Tibial artery (tissue), 4 donors: Measurements from ENCODE around the gene ARHGAP24.

Experiments used
- DNase-seq, 2 donors: peaks; one replicate each; pipeline ENCODE4 v3.0.0-alpha.2; 2019
- H3K27ac ChIP-seq, 2 donors: fragments of 200-600 bp; sonication (generic) in 1 of 2; 1 replicate in 1 of 2; 2 replicates in 1 of 2; pipeline ENCODE4 v1.5.1; 2018 to 2019; ENCODE audit warnings: mild to moderate bottlenecking in 1 of 2
- H3K27me3 ChIP-seq, 2 donors: fragments of 200-600 bp; sonication (generic) in 1 of 2; one replicate each; pipeline versions ENCODE4 v1.5.1 to v1.6.0; 2016 to 2019
- H3K36me3 ChIP-seq, 3 donors: fragments of 200-600 bp; sonication (generic) in 2 of 3; one replicate each; pipeline ENCODE4 v1.5.1; 2016 to 2019; ENCODE audit warnings: mild to moderate bottlenecking in 2 of 3
- H3K4me1 ChIP-seq, 4 donors: fragments of 200-600 bp; sonication (generic) in 2 of 4; 1 replicate in 3 of 4; 2 replicates in 1 of 4; pipeline ENCODE4 v1.5.1; 2016 to 2019
- H3K4me3 ChIP-seq, 2 donors: fragments of 200-600 bp; sonication (generic) in 1 of 2; 1 replicate in 1 of 2; 2 replicates in 1 of 2; pipeline ENCODE4 v1.5.1; 2018 to 2019; ENCODE audit warnings: mild to moderate bottlenecking in 2 of 2
- H3K9me3 ChIP-seq, 3 donors: fragments of 200-600 bp; sonication (generic) in 1 of 3; one replicate each; pipeline ENCODE4 v1.5.1; 2016 to 2019
- intact Hi-C: fragments of 100-400 bp; cut with DNase I; formaldehyde crosslinking; loops from one replicate; pipeline ENCODE4 v1.15.0; 2023; ENCODE audit warnings: low total_unique reads
- TF ChIP-seq, protein P1 (sequence below), 2 experiments: fragments of 200-600 bp in 1 of 2; fragments of 450-650 bp in 1 of 2; IDR thresholded peaks; one replicate each; pipeline ENCODE4 v1.5.1; 2017 to 2019; ENCODE audit warnings: antibody characterized with exemption in 2 of 2, mild to moderate bottlenecking in 1 of 2, moderate library complexity in 1 of 2

The ARHGAP24 gene

DNA sequence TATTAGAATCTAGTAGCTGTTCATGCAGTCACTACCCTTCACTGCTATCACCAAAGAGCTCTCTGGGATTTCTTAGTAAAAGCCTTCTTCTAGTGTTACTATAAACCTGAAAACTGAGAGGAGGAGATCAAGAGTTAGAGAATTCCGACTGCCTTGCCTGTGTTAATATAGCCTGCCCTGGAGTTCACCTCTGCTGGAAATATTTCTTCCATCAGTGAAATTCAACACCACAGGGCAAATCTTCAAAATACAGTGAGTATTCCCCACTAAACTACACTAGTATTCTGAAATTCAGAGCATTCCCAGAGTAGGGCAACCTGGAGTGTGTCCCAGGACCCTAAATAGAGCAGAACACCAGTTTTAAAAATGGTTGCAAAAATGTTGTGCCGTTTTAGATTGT is 301.1 kb downstream of the ARHGAP24 start:
- DNase-seq, result no peak
- intact Hi-C loops, result no loop called here
- Histone ChIP-seq H3K4me3 (no peak overlapping the region), H3K9me3 (no peaks in the 10 kb centered on the region), H3K27me3 (no peaks in the 10 kb centered on the region), H3K36me3 (no peaks in the 10 kb centered on the region), H3K27ac (no peak overlapping the region), H3K4me1 (peaks cover 0 to 35% (median 0%) of the 10 kb centered on the region in 4 donors)
- TF ChIP-seq, protein P1, sequence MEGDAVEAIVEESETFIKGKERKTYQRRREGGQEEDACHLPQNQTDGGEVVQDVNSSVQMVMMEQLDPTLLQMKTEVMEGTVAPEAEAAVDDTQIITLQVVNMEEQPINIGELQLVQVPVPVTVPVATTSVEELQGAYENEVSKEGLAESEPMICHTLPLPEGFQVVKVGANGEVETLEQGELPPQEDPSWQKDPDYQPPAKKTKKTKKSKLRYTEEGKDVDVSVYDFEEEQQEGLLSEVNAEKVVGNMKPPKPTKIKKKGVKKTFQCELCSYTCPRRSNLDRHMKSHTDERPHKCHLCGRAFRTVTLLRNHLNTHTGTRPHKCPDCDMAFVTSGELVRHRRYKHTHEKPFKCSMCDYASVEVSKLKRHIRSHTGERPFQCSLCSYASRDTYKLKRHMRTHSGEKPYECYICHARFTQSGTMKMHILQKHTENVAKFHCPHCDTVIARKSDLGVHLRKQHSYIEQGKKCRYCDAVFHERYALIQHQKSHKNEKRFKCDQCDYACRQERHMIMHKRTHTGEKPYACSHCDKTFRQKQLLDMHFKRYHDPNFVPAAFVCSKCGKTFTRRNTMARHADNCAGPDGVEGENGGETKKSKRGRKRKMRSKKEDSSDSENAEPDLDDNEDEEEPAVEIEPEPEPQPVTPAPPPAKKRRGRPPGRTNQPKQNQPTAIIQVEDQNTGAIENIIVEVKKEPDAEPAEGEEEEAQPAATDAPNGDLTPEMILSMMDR (IDR thresholded peaks at IDR 0.05), result no peak

GRCh38 chr4:85776579-85776978 is 301.6 kb downstream of the ARHGAP24 start:
- intact Hi-C loops, result no loop called here

GRCh38 chr4:85777908-85778631 is 303.1 kb downstream of the ARHGAP24 start:
- no peak for DNase-seq
- Histone ChIP-seq H3K4me1 (peaks cover 0 to 54% (median 0%) of the 10 kb centered on the region in 4 donors), H3K4me3 (peak overlapping the region; percentile 44 to 53)

More at GRCh38 chr4:85776579-85776978, 301.6 kb downstream of the ARHGAP24 start:
- Histone ChIP-seq H3K4me1 (peaks cover 0 to 40% (median 0%) of the 10 kb centered on the region in 4 donors), H3K27ac (no peak overlapping the region), H3K4me3 (no peak overlapping the region), H3K9me3 (no peaks in the 10 kb centered on the region), H3K27me3 (no peaks in the 10 kb centered on the region), H3K36me3 (no peaks in the 10 kb centered on the region)
- TF ChIP-seq, protein P1 (IDR thresholded peaks at IDR 0.05), result no peak
- no peak for DNase-seq

GRCh38 chr4:85778632-85779131 is 303.7 kb downstream of the ARHGAP24 start:
- no peak for DNase-seq
- peak overlapping the region; percentile 44 to 53 for H3K4me3 ChIP-seq
- intact Hi-C loops, result no loop called here

More at GRCh38 chr4:85777908-85778631, 303.1 kb downstream of the ARHGAP24 start:
- TF ChIP-seq, protein P1 (IDR thresholded peaks at IDR 0.05), result no peak
- Histone ChIP-seq H3K27me3 (no peaks in the 10 kb centered on the region), H3K9me3 (no peaks in the 10 kb centered on the region), H3K27ac (peak overlapping the region; percentile 73 to 76), H3K36me3 (no peaks in the 10 kb centered on the region)
- intact Hi-C loops, result no loop called here

GRCh38 chr4:85779165-85779564 is 304.2 kb downstream of the ARHGAP24 start:
- DNase-seq, result no peak
- H3K9me3 ChIP-seq, result no peaks in the 10 kb centered on the region
- H3K27ac ChIP-seq, result peak overlapping the region; percentile 73 to 76
- intact Hi-C loops, result no loop called here
- no peaks in the 10 kb centered on the region for H3K27me3 ChIP-seq
- peak overlapping the region; percentile 44 to 53 for H3K4me3 ChIP-seq
- peaks cover 0 to 65% (median 2%) of the 10 kb centered on the region in 4 donors for H3K4me1 ChIP-seq
- TF ChIP-seq, protein P1 (IDR thresholded peaks at IDR 0.05), result no peak
- H3K36me3 ChIP-seq, result no peaks in the 10 kb centered on the region

More at GRCh38 chr4:85778632-85779131, 303.7 kb downstream of the ARHGAP24 start:
- no peaks in the 10 kb centered on the region for H3K9me3 ChIP-seq
- no peaks in the 10 kb centered on the region for H3K36me3 ChIP-seq
- TF ChIP-seq, protein P1 (IDR thresholded peaks at IDR 0.05), result no peak
- H3K27ac ChIP-seq, result peak overlapping the region; percentile 73 to 76
- peaks cover 0 to 60% (median 2%) of the 10 kb centered on the region in 4 donors for H3K4me1 ChIP-seq
- H3K27me3 ChIP-seq, result no peaks in the 10 kb centered on the region
